NB4 (cell line): Measurements from ENCODE around the gene EXOSC7.
"Not testable (repeated sequence)": the region's sequence is repeated elsewhere in the genome, so short reads cannot be mapped to it uniquely, and the experiment has no call there.

Source experiments
- DNase-seq: peaks from one replicate; pipeline ENCODE4 v3.0.0; 2010; ENCODE audit warnings: low read depth
- H3K4me3 ChIP-seq: one replicate; pipeline ENCODE4 v1.5.1; 2011; ENCODE audit warnings: mild to moderate bottlenecking, low read depth, low read length, moderate library complexity
- CTCF ChIP-seq: IDR thresholded peaks from one replicate; pipeline ENCODE4 v1.5.1; 2012; ENCODE audit warnings: low read depth, low read length
- MAX ChIP-seq: IDR thresholded peaks from 2 replicates; pipeline ENCODE4 v1.6.1; 2011; ENCODE audit warnings: low read depth, low read length
- MYC ChIP-seq: IDR thresholded peaks from 2 replicates; pipeline ENCODE4 v1.6.1; 2011; ENCODE audit warnings: low read depth, low read length
- POLR2A ChIP-seq: IDR thresholded peaks from 2 replicates; pipeline ENCODE4 v1.6.1; 2011; ENCODE audit warnings: mild to moderate bottlenecking; ENCODE audit not compliant: insufficient read length; ENCODE audit errors: extremely low read depth

Gene EXOSC7

GRCh38 chr3:45051685-45052084 is 75.6 kb downstream of the EXOSC7 start:
- TF ChIP-seq MAX: no peak
- TF ChIP-seq MYC: no peak
- no peak for TF ChIP-seq POLR2A
- TF ChIP-seq CTCF: no peak
- peak; percentile 29 for DNase-seq
- no peak overlapping the region for H3K4me3 ChIP-seq

- not testable (repeated sequence) for H3K4me3 ChIP-seq, DNase-seq
Measured at GRCh38 chr3:45053805-45054195, 77.8 kb downstream of the EXOSC7 start.

- TF ChIP-seq CTCF (no peak), MYC (no peak), MAX (no peak), POLR2A (no peak)
- no peak overlapping the region for H3K4me3 ChIP-seq
- DNase-seq: peak; percentile 23
Measured at GRCh38 chr3:45054196-45054857, 78.3 kb downstream of the EXOSC7 start.

GRCh38 chr3:45055032-45055410 is 79.0 kb downstream of the EXOSC7 start:
- no peak overlapping the region for H3K4me3 ChIP-seq
- peak; percentile 57 for DNase-seq
- TF ChIP-seq MYC (no peak), POLR2A (no peak)

GRCh38 chr3:45055411-45056143 is 79.5 kb downstream of the EXOSC7 start:
- DNase-seq: peak; percentile 80
- H3K4me3 ChIP-seq: no peak overlapping the region
- peak; percentile 35 for TF ChIP-seq CTCF
- no peak for TF ChIP-seq POLR2A

- no peak for TF ChIP-seq MAX
- no peak for TF ChIP-seq CTCF
- no peak for TF ChIP-seq POLR2A
- no peak for TF ChIP-seq MYC
- no peak overlapping the region for H3K4me3 ChIP-seq
- no peak for DNase-seq
Measured at GRCh38 chr3:45056608-45057301, 80.7 kb downstream of the EXOSC7 start.

- no peak for DNase-seq
Measured at GRCh38 chr3:45057557-45057956, 81.5 kb downstream of the EXOSC7 start.

More at GRCh38 chr3:45057557-45057956, 81.5 kb downstream of the EXOSC7 start:
- TF ChIP-seq MAX: no peak
- TF ChIP-seq MYC: no peak
- TF ChIP-seq CTCF: no peak
- no peak for TF ChIP-seq POLR2A
- H3K4me3 ChIP-seq: no peak overlapping the region
